HCT116 (cell line): ENCODE measurements around the gene NCOA5. TPM values are rescaled to one million over a fixed set of nuclear protein-coding genes. Genes with fewer than 3 reads are reported as not detected.

Experiments used
- ATAC-seq: fragments of 200-7000 bp; cut with Tn5 transposase; 2 replicates; pipeline ENCODE4 v1.9.1; 2020; ENCODE audit warnings: mild to moderate bottlenecking, moderate library complexity
- BruUV-seq: library from RNA; stranded (reverse); fragments of 400-500 nt; replicated peaks from 2 replicates; lab custom pipeline; 2021; lab: Mats Ljungman, UMichigan
- CTCF ChIA-PET: fragments of 300-600 bp; sonication (Branson Sonifier 250); formaldehyde crosslinking; loops from one replicate; lab custom pipeline; 2021; ENCODE audit warnings: antibody characterized with exemption; lab: Charles Lee
- POLR2A ChIA-PET: fragments of 300-600, 350-600 bp; sonication (Branson Sonifier 250); formaldehyde crosslinking; loops from one replicate; lab custom pipeline; 2021; ENCODE audit warnings: antibody characterized with exemption; lab: Charles Lee
- RAD21 ChIA-PET, 2 experiments: fragments of 300-600 bp; sonication (Branson Sonifier 250); formaldehyde crosslinking; loops; one replicate each; lab custom pipeline; 2023; ENCODE audit warnings: low total read pairs in 2 of 2; ENCODE audit not compliant: uncharacterized antibody in 2 of 2, unreplicated experiment in 2 of 2, low non-redundant PET in 1 of 2; lab: Charles Lee
- DNase-seq: peaks from one replicate; pipeline ENCODE4 v3.0.0-alpha.2; 2010; ENCODE audit warnings: low read depth, low spot score
- H2AFZ ChIP-seq: fragments of 200-600 bp; shearing (Covaris generic), sonication (generic); 2 replicates; pipeline ENCODE4 v1.6.1; 2017; ENCODE audit warnings: low read depth, mixed run types, mixed read lengths, antibody characterized with exemption, low read length; ENCODE audit not compliant: poor library complexity, severe bottlenecking
- H3K27ac ChIP-seq: 2 replicates; pipeline ENCODE4 v1.5.1; 2012; ENCODE audit warnings: low read depth, low read length
- H3K27me3 ChIP-seq: fragments of 200-600 bp; sonication (generic); 2 replicates; pipeline ENCODE4 v1.6.1; 2016; ENCODE audit warnings: mixed run types, low read length, mixed read lengths; ENCODE audit not compliant: insufficient read depth
- H3K36me3 ChIP-seq, 2 experiments: fragments of 200-500 bp in 1 of 2; fragments of 200-600 bp in 1 of 2; sonication (Bioruptor generic) in 1 of 2; sonication (generic) in 1 of 2; 2 replicates each; pipeline versions ENCODE4 v1.5.1 to v1.6.1; 2014 to 2016; ENCODE audit warnings: low read length in 2 of 2, inconsistent platforms in 1 of 2, mixed read lengths in 1 of 2, mixed run types in 1 of 2; ENCODE audit not compliant: insufficient read depth in 2 of 2, control insufficient read depth in 1 of 2
- H3K4me1 ChIP-seq, 2 experiments: fragments of 200-600 bp in 1 of 2; sonication (generic) in 1 of 2; 2 replicates each; pipeline versions ENCODE4 v1.5.1 to v1.6.1; 2012 to 2017; ENCODE audit warnings: low read length in 2 of 2, inconsistent platforms in 1 of 2, mild to moderate bottlenecking in 1 of 2, mixed read lengths in 1 of 2, mixed run types in 1 of 2, moderate library complexity in 1 of 2; ENCODE audit not compliant: insufficient read depth in 2 of 2, control insufficient read depth in 1 of 2
- H3K4me2 ChIP-seq: fragments of 200-600 bp; sonication (generic); 2 replicates; pipeline ENCODE4 v1.6.1; 2017; ENCODE audit warnings: mixed run types, low read length, mixed read lengths
- H3K4me3 ChIP-seq, 2 experiments: fragments of 200-600 bp in 1 of 2; sonication (generic) in 1 of 2; replicated peaks in 1 of 2; 2 replicates each; pipeline ENCODE4 v1.5.1; 2011 to 2016; ENCODE audit warnings: low read length in 2 of 2, control low read depth in 1 of 2, low read depth in 1 of 2, mild to moderate bottlenecking in 1 of 2, mixed read lengths in 1 of 2, mixed run types in 1 of 2
- H3K79me2 ChIP-seq: fragments of 200-600 bp; sonication (generic); 2 replicates; pipeline ENCODE4 v1.6.1; 2017; ENCODE audit warnings: mild to moderate bottlenecking, mixed run types, low read length, moderate library complexity, mixed read lengths; ENCODE audit not compliant: insufficient read depth
- H3K9ac ChIP-seq: fragments of 200-600 bp; sonication (generic); 2 replicates; pipeline ENCODE4 v1.6.1; 2016; ENCODE audit warnings: low read length, mixed read lengths
- H3K9me2 ChIP-seq: fragments of 200-600 bp; sonication (generic), shearing (Covaris generic); 2 replicates; pipeline ENCODE4 v1.6.1; 2017; ENCODE audit warnings: mixed run types, mild to moderate bottlenecking, moderate library complexity; ENCODE audit not compliant: insufficient read depth
- H3K9me3 ChIP-seq, 2 experiments: fragments of 200-500 bp in 1 of 2; fragments of 200-600 bp in 1 of 2; sonication (Bioruptor generic) in 1 of 2; sonication (generic) in 1 of 2; 2 replicates each; pipeline ENCODE4 v1.6.1; 2014 to 2017; ENCODE audit warnings: low read length in 2 of 2, mixed read lengths in 2 of 2, inconsistent platforms in 1 of 2, low read depth in 1 of 2, mild to moderate bottlenecking in 1 of 2, mixed run types in 1 of 2, moderate library complexity in 1 of 2; ENCODE audit not compliant: control insufficient read depth in 1 of 2, insufficient read depth in 1 of 2
- H4K20me1 ChIP-seq: fragments of 200-600 bp; sonication (generic), shearing (Covaris generic); 2 replicates; pipeline ENCODE4 v1.6.1; 2017; ENCODE audit warnings: mixed run types, mild to moderate bottlenecking, moderate library complexity; ENCODE audit not compliant: insufficient read depth
- ATF3 ChIP-seq: IDR thresholded peaks from 2 replicates; pipeline ENCODE4 v1.6.1; 2012
- CBX3 ChIP-seq: IDR thresholded peaks from 2 replicates; pipeline ENCODE4 v1.6.1; 2012; ENCODE audit warnings: low read depth
- EGR1 ChIP-seq: IDR thresholded peaks from 2 replicates; pipeline ENCODE4 v1.6.1; 2012; ENCODE audit warnings: low read depth
- EZH2 ChIP-seq: fragments of 200-600 bp; sonication (generic); IDR thresholded peaks from 2 replicates; pipeline ENCODE4 v1.6.1; 2017; ENCODE audit warnings: antibody characterized with exemption, mixed run types
- EZH2phosphoT487 ChIP-seq: fragments of 200-600 bp; IDR thresholded peaks from 2 replicates; pipeline ENCODE4 v1.6.1; 2018; ENCODE audit warnings: antibody characterized with exemption, borderline replicate concordance
- JUND ChIP-seq: IDR thresholded peaks from 2 replicates; pipeline ENCODE4 v1.6.1; 2012
- MAX ChIP-seq: IDR thresholded peaks from 2 replicates; pipeline ENCODE4 v1.6.1; 2012
- POLR2A ChIP-seq: IDR thresholded peaks from 2 replicates; pipeline ENCODE4 v1.7.0; 2011; ENCODE audit warnings: borderline replicate concordance; ENCODE audit not compliant: insufficient read depth, insufficient read length; ENCODE audit errors: extremely low read depth
- POLR2AphosphoS5 ChIP-seq: IDR thresholded peaks from 2 replicates; pipeline ENCODE4 v1.6.1; 2011; ENCODE audit warnings: mild to moderate bottlenecking, low read depth, low read length, moderate library complexity
- RAD21 ChIP-seq: IDR thresholded peaks from 2 replicates; pipeline ENCODE4 v1.6.1; 2012; ENCODE audit warnings: low read depth, mild to moderate bottlenecking
- REST ChIP-seq: IDR thresholded peaks from 2 replicates; pipeline ENCODE4 v1.6.1; 2012; ENCODE audit warnings: low read depth
- SIN3A ChIP-seq: IDR thresholded peaks from 2 replicates; pipeline ENCODE4 v1.6.1; 2012; ENCODE audit warnings: low read depth
- SP1 ChIP-seq: IDR thresholded peaks from 2 replicates; pipeline ENCODE4 v1.6.1; 2012; ENCODE audit warnings: low read depth
- TCF7L2 ChIP-seq: IDR thresholded peaks from 2 replicates; pipeline ENCODE4 v1.7.0; 2011; ENCODE audit warnings: borderline replicate concordance, inconsistent platforms; ENCODE audit not compliant: insufficient read depth, insufficient read length; ENCODE audit errors: extremely low read depth
- YY1 ChIP-seq: IDR thresholded peaks from 2 replicates; pipeline ENCODE4 v1.6.1; 2011; ENCODE audit warnings: low read length, low read depth, moderate library complexity, mild to moderate bottlenecking; ENCODE audit not compliant: insufficient replicate concordance; ENCODE audit errors: extremely low read depth
- ZBTB33 ChIP-seq: IDR thresholded peaks from 2 replicates; pipeline ENCODE4 v1.6.1; 2011; ENCODE audit warnings: mild to moderate bottlenecking, low read length, moderate library complexity; ENCODE audit not compliant: insufficient replicate concordance; ENCODE audit errors: extremely low read depth
- ZFX ChIP-seq: fragments of 450-650 bp; IDR thresholded peaks from 2 replicates; pipeline ENCODE4 v1.6.1; 2017
- ZNF274 ChIP-seq: fragments of 200-500 bp; sonication (Bioruptor generic); IDR thresholded peaks from 2 replicates; pipeline ENCODE4 v1.6.1; 2014; ENCODE audit warnings: mild to moderate bottlenecking, low read depth, low read length, inconsistent platforms
- intact Hi-C: fragments of 100-400 bp; cut with micrococcal nuclease; formaldehyde crosslinking; loops from 2 replicates; pipeline ENCODE4 v1.10.0; 2022
- total RNA-seq: library from RNA; stranded (reverse); gene quantifications from one replicate; pipeline ENCODE4 v1.2.1, GENCODE V29; 2021; ENCODE audit not compliant: unreplicated experiment

NCOA5 gene
- total RNA-seq, 1 experiment from 2014 or later = 31.6 TPM

GRCh38 chr20:46074006-46074405 is 15.8 kb downstream of the NCOA5 start:
- Histone ChIP-seq H3K79me2 (peaks cover 25% of the 10 kb centered on the region; the same call in 1 of the 2 replicates), H2AFZ (no peak overlapping the region), H3K4me2 (no peak overlapping the region), H3K27me3 (no peaks in the 10 kb centered on the region), H3K9ac (no peak overlapping the region), H4K20me1 (no peaks in the 10 kb centered on the region), H3K27ac (no peak overlapping the region), H3K36me3 (peaks cover 26 to 44% of the 10 kb centered on the region in 2 experiments; a peak in 3 of 4 replicates), H3K9me2 (no peaks in the 10 kb centered on the region), H3K4me3 (no peak overlapping the region), H3K9me3 (no peaks in the 10 kb centered on the region), H3K4me1 (no peaks in the 10 kb centered on the region)
- BruUV-seq = no TSS peak
- no peak for ATAC-seq
- RAD21 ChIA-PET = no interaction called here
- TF ChIP-seq EZH2 (no peak), POLR2AphosphoS5 (no peak), CBX3 (no peak), ZFX (no peak), YY1 (no peak), TCF7L2 (no peak), ATF3 (no peak), MAX (no peak), JUND (no peak), RAD21 (no peak), ZBTB33 (no peak), SIN3A (no peak), EZH2phosphoT487 (no peak), EGR1 (no peak), ZNF274 (no peak), SP1 (no peak), REST (no peak), POLR2A (no peak)
- CTCF ChIA-PET = no interaction called here
- intact Hi-C loops = no loop called here
- DNase-seq = no peak
- POLR2A ChIA-PET = no interaction called here
